LNCaP clone FGC (cell line): ENCODE measurements around the gene ULK2.
"Not testable (repeated sequence)": the region's sequence is repeated elsewhere in the genome, so short reads cannot be mapped to it uniquely, and the experiment has no call there.

Experiments
- DNase-seq: peaks from one replicate; pipeline ENCODE4 v3.0.0-alpha.2; 2011; ENCODE audit warnings: low read depth
- H3K4me3 ChIP-seq: 2 replicates; pipeline ENCODE4 v1.5.1; 2011; ENCODE audit warnings: mild to moderate bottlenecking, low read depth, low read length, control low read depth
- CTCF ChIP-seq: IDR thresholded peaks from 2 replicates; pipeline ENCODE4 v1.5.1; 2012; ENCODE audit warnings: mild to moderate bottlenecking; ENCODE audit not compliant: control insufficient read depth, insufficient read depth; ENCODE audit errors: extremely low read depth

Gene ULK2

GRCh38 chr17:19904412-19904811 is 36.7 kb upstream of the ULK2 start:
- H3K4me3 ChIP-seq, result no peak overlapping the region
- TF ChIP-seq CTCF, result no peak
- no peak for DNase-seq

GRCh38 chr17:19900809-19901208 is 33.1 kb upstream of the ULK2 start:
- TF ChIP-seq CTCF, result 0 out of 2 replicates have a peak, but pooled peaks have one; percentile 23
- peak; percentile 56 for DNase-seq
- no peak overlapping the region for H3K4me3 ChIP-seq

- TF ChIP-seq CTCF, result no peak
- peak; percentile 86 for DNase-seq
These were observed 30.2 kb upstream of the ULK2 start for GRCh38 chr17:19897903-19898302.

GRCh38 chr17:19897090-19897837 is 29.5 kb upstream of the ULK2 start:
- DNase-seq, result peak; percentile 80
- peak overlapping the region; percentile 32; the same call in 1 of the 2 replicates for H3K4me3 ChIP-seq
- no peak for TF ChIP-seq CTCF

More at GRCh38 chr17:19897903-19898302, 30.2 kb upstream of the ULK2 start:
- peak overlapping the region; percentile 32; the same call in 1 of the 2 replicates for H3K4me3 ChIP-seq

DNA sequence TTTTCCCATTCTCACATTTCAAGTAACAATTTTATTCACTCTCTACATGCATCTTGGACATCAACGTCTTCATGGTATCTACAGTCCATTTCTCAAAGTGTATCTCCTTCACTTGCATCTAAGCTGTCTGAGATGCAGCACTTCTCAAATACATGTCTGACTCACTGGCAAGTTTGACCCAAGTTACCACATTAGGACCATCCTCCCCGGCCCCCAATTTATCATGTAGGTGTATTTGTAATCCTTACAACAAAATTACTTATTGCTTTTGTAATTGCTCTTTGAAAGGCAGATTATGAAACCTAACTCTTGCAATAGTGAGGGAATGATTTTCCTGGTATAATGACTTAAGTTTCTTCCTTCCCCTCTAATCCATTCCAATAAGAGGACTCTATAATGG is 28.9 kb upstream of the ULK2 start:
- TF ChIP-seq CTCF, result no peak
- DNase-seq, result no peak
- no peak overlapping the region for H3K4me3 ChIP-seq

DNA sequence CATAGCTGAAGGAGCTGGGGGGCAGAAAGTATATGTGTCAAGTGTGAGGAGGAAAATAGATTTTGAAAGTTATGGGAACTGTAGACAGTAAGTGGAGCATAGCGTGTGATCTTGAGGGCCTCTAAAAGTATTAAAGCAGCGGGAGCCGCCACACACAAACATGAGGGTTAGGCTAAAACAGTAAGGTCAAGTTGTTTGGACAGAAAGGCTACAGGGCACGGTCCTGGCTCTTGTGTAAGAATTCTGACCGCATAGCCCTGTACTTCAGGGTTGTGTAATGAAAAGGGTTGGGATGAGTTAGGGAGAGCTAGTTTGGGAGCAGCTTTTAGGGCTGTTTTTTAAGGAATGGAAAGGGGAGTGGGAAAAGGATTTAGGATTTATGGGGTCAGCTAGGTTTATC is 22.8 kb upstream of the ULK2 start:
- not testable (repeated sequence) for H3K4me3 ChIP-seq, DNase-seq

DNA sequence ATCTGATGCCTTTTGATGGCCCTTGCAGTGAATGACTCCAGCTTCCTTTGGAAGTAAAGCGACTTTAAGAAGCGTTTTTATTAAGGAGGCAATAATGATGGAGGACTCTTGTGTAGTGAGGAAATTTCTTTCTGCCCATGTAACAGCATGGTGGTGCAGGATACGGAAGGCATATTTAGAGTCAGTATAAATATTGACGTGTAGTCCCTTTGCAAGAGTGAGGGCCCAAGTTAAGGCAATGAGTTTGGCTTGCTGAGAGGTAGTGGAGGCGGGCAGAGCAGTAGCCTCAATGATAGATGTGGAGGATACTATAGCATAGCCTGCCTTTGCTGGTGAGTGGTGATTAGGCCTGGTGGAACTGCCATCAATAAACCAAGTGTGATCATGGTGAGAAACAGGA is 22.3 kb upstream of the ULK2 start:
- not testable (repeated sequence) for DNase-seq, H3K4me3 ChIP-seq

DNA sequence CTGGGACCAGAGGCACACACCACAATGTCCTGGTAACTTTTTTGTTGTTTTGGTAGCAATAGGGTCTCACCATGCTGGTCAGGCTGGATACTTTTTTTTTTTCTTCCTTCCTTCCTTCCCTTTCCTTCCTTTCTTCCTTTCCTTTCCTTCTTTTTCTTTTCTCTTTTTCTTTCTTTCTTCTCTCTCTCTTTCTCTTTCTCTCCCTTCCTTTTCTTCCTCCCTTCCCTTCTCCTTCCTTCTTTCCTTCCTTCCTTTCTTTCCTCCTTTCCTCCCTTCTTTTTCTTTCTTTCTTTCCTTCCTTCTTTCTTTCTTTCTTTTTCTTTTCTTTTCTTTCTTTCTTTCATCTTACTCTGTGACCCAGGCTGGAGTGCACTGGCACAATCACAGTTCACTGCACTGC is 18.4 kb upstream of the ULK2 start:
- DNase-seq, result no peak
- H3K4me3 ChIP-seq, result no peak overlapping the region
- TF ChIP-seq CTCF, result no peak
